ENCODE measurements around the gene AGAP2. TPM values are rescaled to one million over a fixed set of nuclear protein-coding genes. Genes with fewer than 3 reads are reported as not detected.
"Not testable (repeated sequence)": the region's sequence is repeated elsewhere in the genome, so short reads cannot be mapped to it uniquely, and the experiment has no call there.

Gene AGAP2
- 9.8 and 30.2 TPM in 2 replicates for total RNA-seq
- polyA plus RNA-seq (2012) = 5.1 TPM

DNA sequence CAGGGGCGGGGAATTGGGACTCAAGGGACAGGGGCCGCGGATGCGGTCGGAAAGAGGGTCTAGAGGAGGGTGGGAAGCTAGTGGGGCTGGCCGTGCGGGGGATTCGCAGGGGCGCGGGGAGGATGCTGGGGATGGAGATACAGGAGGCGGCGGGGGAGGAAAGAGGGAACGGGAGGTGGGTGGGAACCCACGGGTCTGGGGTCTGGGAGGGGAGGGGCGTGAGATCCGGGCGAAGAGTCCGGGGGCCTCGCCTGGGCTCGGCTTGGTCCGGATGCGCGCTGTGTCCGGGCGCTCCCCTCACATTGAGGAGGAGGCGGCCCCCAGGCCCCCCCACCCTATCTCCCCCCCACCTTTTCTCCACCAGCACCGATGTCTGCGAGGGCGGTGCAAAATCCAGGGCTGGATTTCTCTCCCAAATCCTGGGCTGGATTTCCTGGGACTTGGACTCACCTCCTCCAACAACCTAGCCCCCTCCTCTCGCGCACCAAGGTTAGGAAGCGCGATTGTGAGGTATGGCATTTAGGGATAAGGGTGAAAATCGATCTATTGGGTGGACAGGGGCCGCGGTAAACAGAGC lies at the start of gene AGAP2:
AGAP2 (minus strand) TSS at position 82 of the 577 bp plus-strand sequence. CDS start 496 bp downstream, outside the sequence.
- DNase-seq (ENCODE audit: low read depth) = peak; percentile 50

DNA sequence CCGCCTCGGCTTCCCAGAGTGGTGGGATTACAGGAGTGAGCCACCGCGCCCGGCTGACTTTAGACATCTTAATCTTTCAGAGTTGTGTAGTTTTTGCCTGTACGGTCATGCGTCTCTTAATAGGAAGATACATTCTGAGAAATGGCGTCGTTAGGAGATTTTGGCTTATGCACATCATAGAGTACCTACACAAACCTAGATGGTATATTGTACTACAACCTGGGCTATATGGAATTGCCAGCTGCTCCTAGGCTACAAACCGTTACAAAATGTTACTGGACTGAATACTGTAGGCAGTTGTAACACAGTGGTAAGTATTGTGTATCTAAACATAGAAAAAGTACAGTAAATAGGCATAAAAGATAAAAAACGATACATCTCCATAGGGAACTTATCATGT lies 45.3 kb upstream of the AGAP2 start:
- no peak for DNase-seq (ENCODE audit: low read depth)

DNA sequence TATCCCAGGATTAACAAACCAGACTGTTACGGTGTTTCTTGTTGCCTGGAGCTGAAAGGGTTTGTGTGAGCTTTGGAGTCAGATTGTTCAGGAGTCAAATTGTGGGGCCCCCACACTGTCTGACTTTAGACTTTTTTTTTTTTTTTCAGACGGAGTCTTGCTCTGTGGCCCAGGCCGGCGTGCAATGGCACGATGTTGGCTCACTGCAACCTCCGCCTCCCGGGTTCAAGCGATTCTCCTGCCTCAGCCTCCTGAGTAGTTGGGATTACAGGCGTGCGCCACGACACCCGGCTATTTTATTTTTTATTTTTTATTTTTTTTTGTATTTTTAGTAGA lies 44.9 kb upstream of the AGAP2 start:
- no peak for DNase-seq (ENCODE audit: low read depth)

DNA sequence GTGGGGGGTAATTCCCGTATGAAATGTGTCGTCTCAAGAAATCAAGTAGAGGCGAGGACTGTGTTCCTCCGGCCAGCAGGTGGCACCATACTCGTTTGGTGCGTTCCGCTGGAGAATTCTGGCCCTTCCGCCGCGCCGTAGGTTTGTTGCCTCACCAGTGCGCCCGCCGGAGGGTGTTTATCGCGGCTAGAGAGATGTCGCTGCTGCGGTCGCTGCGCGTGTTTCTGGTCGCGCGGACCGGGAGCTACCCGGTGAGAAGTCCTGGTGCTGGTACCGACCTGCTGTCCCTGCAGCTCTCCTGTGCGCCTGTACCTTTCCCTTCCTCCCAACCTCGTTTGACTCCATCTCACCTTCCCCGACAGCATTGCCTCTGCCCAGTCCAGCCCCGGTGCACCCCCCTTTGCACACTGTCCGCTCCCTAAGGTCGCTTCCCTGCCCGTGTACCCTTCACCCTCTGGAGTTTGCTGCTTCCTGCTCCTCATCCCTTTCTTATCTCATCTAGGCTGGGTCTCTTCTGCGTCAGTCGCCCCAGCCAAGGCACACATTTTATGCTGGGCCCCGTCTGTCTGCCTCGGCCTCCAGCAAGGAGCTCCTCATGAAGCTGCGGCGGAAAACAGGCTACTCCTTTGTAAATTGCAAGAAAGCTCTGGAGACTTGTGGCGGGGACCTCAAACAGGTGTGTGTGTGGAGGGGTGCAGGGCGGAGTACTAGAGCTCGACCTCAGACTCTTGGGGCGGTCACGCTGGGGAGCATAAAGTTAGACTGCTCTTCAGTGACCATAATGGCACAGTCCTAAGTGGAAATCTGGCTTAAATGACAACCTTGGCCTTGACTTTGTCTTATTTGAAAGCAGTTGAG lies 44.3 kb upstream of the AGAP2 start, which contains the start of gene TSFM:
TSFM (plus strand) TSS at position 180 of the 858 bp plus-strand sequence; CDS start at position 195, 15 bp downstream.
- DNase-seq (ENCODE audit: low read depth) = peak; percentile 97

DNA sequence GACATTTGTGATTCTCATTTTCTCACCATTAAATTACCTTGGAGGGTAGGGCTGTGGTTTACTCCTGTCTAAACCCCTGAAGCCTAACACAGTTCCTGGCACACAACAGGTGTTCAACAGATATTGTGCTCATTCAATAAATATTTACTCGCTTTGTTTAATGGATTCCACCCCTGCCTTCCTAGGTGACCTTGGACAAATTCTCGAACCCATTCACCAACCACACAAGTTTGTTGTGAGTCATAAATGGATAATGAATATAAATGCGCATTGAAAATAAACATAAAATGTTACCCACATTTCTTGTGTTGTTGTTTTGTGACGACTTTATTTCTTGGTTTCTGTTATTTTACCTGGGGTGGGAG lies 43.7 kb upstream of the AGAP2 start:
- no peak for DNase-seq (ENCODE audit: low read depth)

DNA sequence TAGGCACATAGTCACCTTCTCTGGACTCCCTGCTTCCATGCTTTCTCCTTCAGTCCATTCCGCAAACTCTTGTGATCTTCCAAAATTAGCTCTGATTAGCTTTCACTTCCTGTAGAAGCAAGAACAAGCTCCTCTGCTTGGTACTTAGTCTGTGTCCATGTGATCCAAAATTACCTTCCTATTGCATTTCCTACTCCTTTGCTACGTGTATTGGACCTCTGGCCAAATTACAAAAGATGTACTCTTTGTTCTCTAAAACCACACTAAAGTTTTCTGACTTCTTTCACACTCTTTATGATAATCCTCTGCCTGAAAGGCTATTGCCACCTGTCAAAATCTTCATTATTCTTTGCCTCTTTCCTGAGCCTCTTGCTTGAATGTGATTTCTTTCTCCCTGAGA lies 43.3 kb upstream of the AGAP2 start:
- no peak for DNase-seq (ENCODE audit: low read depth)

DNA sequence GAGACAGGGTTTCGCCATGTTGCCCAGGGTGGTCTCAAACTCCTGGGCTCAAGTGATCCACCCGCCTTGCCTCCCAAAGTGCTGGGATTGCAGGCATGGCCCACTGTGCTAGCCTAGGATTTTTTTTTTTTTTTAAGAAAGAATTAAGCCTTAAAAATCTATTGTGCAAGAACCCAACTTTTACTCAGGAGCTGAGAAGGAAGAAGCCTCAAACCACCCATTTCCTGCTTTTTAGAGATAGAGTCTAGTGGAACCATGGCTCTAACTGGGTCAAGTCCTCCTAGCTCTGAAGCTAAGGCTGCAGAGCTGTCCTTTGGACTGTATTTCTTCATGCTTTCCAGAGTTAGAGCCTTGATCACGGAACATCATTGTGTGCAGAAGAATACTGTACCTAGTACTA lies 42.7 kb upstream of the AGAP2 start:
- DNase-seq (ENCODE audit: low read depth) = no peak

DNA sequence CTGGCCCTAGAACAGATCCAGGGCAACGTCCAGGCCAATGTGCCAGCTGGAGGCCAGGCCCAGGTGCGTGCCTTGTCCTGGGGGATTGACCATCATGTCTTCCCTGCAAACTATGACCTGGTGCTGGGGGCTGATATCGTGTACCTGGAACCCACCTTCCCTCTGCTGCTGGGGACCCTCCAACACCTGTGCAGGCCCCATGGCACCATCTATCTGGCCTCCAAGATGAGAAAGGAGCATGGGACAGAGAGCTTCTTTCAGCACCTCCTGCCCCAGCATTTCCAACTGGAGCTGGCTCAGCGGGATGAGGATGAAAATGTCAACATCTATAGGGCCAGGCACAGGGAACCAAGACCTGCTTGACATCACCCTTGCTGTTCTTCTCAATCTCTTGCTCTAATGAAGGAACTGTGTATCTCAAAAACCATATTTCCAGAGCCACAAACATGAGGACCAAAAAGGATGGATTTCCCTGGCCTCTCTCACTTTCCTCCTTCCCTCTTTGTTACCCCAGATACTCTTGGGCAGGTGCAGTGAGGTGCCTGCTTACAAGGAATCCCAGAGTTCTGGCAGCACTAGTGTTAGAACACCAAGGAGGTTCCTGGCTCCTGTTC lies 41.8 kb upstream of the AGAP2 start:
- no peak for DNase-seq (ENCODE audit: low read depth)

DNA sequence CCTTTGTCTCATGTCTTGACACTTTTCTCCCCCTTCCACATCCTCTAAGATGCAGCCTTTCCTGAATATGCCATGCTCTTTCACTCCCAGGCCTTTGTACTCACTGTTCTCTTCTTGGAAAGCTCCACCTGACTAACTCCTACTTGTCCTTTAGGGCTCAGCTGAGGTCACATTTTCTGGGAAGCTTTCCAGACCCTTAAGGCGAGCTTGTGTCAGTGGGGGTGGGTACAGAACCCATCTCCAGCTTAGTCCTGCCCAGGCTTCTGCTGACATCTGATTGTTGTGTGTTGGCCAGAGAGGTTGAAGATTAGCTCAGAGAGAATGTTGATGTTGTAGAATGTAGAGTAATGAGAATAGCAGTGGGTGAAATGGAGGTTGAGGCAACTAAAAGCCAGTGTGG lies 41.2 kb upstream of the AGAP2 start:
- DNase-seq (ENCODE audit: low read depth) = no peak

DNA sequence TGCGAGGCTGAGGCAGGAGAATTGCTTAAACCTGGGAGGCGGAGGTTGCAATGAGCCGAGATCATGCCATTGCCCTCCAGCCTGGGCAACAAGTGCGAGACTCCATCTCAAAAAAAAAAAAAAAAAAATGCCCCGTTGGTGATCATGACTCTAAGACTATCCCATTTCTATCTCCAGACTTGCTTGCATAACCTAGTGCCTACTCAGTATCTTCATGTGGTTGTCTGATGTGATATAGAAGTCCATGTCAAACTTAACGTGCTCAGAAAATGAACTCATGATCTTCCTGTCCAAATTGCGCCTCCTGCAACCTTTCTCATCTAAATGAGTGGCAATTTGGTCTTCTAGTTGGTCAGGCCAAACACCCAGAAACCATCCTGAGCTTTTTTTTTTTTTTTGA lies 39.4 kb upstream of the AGAP2 start:
- no peak for DNase-seq (ENCODE audit: low read depth)

DNA sequence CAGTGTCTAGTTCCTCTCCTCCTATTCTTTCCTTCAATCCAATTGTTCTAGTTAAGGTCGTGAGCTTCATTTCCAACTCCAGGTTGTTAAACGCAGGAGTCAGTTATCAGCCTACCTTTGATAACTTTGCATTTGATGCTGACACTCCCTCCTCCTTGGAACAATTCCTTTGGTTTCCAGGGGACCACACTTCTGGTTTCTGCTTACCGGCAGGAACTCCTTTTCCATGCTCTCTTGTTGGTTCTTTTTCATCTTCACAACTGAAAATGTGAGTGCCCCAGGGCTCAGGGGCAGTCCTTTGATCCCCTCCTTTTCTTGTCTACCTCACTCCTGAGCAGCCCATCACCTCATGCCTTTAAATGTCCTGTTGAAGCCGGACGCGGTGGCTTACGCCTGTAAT lies 38.8 kb upstream of the AGAP2 start:
- DNase-seq (ENCODE audit: low read depth) = no peak

DNA sequence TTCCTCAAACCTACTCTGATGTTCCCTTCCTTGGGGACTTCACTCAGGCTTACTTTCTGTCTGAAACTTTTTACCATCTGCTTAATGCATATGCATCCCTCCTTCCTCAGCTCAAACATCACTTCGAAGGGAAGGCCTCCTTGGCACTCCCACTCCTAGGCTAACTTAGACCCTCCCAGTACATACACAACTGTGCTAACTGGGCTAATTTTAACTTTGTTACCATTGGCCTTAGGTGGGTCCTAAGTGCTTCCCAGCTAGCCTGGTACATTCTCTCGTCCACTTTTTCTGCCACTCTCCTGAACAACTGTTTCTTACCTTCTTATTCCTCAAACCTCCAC lies 37.7 kb upstream of the AGAP2 start:
- no peak for DNase-seq (ENCODE audit: low read depth)

DNA sequence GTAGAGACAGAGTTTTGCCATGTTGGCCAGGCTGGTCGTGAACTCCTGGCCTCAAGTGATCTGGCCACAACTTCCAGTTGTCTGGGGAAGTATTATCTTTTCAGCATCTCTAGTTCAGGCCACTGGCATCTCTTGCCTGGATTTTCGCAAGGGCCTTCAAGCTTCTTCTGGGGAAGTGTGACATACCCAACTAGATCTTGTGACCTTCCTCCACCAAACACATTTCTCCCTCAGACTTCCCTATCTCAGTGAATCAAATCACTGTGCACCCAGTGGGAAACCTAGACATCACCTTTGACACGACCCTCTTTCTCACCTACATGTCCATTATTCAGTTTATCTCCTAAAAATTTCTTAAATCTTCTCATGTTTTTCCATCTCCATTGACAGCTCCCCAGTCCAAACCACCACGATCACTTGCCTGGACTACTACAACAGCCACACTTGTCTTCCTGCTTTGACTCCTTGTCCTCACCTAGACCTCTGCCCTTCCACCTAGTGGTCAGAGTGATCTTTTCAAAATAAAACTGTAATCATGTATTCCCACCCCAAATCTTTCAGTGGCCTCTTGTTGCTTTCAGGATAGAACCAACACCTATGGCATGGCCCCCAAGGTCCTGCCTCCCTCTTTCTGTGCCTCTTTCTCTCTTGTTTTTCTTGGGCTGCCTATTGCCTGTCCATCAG lies 37.2 kb upstream of the AGAP2 start:
- no peak for DNase-seq (ENCODE audit: low read depth)

DNA sequence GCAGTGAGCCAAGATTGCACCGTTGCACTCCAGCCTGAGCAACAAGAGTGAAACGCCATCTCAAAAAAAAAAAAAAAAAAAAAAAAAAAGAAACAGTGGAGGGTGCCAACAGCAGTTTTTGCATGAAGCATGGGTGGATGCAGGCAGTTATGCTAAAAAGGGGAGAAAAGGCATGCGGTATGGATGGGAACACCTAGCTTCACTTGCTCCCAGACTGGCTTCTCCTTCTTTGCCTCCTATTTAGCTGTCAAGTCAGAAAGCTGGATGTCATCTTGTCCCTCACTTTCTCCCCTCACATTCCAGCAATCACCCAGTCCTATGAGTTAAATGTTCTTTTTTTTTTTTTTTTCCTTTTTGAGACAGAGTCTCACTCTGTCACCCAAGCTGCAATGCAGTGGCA lies 36.5 kb upstream of the AGAP2 start:
- no peak for DNase-seq (ENCODE audit: low read depth)

DNA sequence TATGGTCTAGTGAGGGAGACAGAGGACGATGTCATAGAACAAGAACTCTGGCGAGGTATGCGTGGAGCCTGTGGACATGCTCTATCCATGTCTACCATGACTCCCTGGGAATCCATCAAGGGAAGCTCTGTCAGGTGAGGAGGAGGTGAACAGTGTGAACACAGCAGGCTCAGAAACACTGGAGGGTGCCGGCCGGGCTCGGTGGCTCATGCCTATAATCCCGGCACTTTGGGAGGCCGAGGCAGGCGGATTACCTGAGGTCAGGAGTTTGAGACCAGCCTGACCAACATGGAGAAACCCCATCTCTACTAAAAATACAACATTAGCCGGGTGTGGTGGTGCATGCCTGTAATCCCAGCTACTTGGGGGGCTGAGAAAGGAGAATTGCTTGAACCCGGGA lies 36.1 kb upstream of the AGAP2 start:
- not testable (repeated sequence) for DNase-seq (ENCODE audit: low read depth)

DNA sequence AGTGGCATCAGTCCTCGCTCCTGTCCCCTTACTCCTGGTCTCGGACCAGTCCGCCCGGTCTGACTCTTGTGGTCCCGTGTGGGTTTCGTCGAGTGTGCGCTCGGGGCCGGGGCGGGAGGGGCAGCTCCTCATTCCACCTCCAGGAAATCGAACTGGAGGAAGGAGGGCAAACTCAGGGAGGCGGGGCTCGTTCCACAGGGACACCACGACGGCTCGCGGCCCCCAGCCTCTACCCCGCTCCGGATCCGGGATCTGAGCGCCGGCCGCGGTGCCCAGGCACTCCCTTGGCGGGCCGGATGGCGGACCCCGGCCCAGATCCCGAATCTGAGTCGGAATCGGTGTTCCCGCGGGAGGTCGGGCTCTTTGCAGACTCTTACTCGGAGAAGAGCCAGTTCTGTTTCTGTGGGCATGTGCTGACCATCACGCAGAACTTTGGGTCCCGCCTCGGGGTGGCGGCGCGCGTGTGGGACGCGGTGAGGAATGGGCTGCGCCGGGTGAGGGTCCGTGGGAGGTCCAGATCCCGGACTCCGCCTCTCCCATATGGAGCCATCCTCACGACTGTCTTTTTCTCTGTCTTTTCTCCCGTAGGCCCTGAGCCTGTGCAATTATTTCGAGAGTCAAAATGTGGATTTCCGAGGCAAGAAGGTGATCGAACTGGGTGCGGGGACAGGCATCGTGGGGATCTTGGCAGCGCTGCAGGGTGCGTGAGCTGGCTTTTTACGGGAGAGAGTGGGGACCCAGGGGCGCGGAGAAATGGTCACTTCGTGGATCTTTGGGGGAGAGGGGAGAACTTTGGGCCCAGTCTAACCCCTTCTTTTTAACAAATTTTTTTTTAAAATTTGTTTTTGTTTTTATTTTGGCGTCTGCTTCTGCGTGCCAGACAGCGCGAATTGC lies 34.1 kb upstream of the AGAP2 start, which contains the start of gene EEF1AKMT3:
EEF1AKMT3 (plus strand) TSS at position 186 of the 894 bp plus-strand sequence; CDS start at position 297, 111 bp downstream.
- peak; percentile 53 for DNase-seq (ENCODE audit: low read depth)

DNA sequence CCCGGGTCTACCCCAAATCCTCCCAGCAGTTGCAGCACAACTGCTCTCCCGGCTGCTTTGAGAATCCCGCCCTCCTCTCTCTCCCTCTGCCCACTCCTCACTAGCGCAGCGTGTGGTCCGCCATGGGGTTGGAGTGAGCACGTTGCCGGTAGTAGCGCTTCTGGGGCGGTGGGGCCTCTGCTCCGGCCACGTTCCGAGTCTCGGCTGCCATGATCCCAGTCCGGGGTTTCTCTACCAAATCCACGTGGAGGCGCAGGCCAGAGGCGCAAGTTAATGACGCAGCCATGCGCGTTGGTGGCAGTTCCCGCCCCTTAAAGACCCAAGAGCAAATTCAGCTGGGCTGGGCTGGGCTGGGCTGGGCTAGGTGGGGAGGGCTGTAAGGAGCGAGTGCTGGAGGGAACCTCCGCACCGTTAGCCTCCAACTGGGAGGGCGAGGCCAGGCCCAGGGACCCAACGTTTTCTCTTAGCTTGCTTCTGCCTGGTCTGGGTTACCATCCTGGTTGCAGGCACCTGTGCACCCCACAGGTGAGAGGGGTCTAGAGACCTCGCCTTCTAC lies 33.4 kb upstream of the AGAP2 start, which contains the start of gene METTL1:
METTL1 (minus strand) TSS at position 233 of the 556 bp plus-strand sequence; CDS start at position 211, 22 bp downstream.
- DNase-seq (ENCODE audit: low read depth) = peak; percentile 97

DNA sequence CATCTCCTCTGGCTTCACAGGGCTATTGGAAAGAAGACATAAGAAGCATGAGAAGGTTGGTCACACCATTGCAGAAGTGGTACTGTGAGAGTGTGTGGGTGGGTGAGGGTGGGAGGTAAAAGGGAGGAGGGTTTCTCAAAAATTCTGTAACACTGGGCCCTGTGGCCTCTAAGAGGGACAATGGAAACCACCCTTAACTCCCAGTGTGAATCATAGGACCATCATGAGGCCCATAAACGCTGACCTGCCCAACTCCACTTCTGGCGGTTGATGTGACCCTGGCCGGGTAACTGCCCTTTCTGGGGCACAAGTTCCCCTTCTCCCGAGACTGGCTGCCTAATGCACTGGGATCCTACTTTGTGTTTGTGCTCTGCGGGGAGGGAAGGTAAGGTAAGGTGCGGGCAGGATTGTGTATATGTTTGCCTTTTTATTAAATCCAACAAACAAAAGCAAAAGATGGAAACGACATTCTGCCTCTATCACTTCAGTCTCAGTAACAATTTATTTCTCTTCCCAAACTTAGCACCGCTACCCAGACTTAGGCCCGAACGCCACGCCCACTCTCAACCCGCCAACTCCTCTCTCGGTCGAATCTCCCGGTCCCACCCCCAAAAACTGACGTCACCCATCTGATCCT lies 32.8 kb upstream of the AGAP2 start:
- DNase-seq (ENCODE audit: low read depth) = peak; percentile 95

DNA sequence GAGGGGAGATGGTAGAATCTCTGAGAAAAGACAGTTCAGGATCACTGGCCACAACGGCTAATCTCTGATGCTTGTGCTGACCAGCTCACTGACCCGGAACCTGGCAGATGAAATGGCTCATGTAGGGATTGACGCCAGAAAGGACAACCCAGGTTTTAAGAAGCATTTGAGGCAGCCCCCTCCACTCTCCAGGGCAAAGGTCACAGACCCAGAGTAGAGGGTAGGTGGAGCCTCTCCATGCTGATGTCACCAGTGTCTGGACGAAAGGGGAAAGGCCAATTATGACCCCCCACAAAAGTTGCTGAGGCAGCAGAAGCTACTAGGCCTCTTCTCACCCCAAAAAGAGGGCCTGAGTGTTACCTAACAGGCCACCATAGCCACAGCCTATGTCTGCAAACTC lies 32.2 kb upstream of the AGAP2 start:
- no peak for DNase-seq (ENCODE audit: low read depth)

DNA sequence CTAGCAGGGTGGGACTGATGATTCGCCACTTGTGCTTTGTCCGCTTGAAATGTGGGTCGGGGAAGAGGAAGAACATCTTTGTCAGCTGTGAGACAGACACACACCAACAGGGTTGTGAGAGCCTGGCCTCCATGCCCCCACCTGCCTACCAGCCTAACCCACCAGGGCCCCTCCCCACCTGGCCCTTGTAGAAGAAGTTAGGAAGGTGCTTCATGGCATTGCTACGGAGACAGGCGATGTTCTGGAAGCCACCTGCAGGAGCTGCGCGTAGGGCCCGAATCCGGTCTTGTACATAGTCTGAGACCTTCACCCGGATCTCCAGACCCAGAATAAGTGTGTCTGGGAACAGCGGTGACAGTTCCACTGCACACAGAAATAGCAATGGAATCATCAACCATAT lies 31.1 kb upstream of the AGAP2 start:
- no peak for DNase-seq (ENCODE audit: low read depth)

Measured in myocyte (in vitro differentiated cells).